WTC11 (cell line): ENCODE measurements around the gene MEGF6.
"Not testable (repeated sequence)": the region's sequence is repeated elsewhere in the genome, so short reads cannot be mapped to it uniquely, and the experiment has no call there.

ENCODE experiments used
- CREB1 ChIP-seq: sonication (generic); formaldehyde crosslinking; IDR thresholded peaks from 2 replicates; pipeline ENCODE4 v1.8.0; 2023; ENCODE audit warnings: mild to moderate bottlenecking, missing genetic modification reagents
- ESRRA ChIP-seq: sonication (generic); formaldehyde crosslinking; IDR thresholded peaks from 2 replicates; pipeline ENCODE4 v1.8.1; 2022; ENCODE audit warnings: mild to moderate bottlenecking, missing genetic modification reagents, borderline replicate concordance
- HMGXB4 ChIP-seq: sonication (generic); formaldehyde crosslinking; IDR thresholded peaks from 2 replicates; pipeline ENCODE4 v1.8.1; 2023; ENCODE audit warnings: mild to moderate bottlenecking, moderate library complexity, missing genetic modification reagents
- USF1 ChIP-seq: sonication (generic); formaldehyde crosslinking; IDR thresholded peaks from 2 replicates; pipeline ENCODE4 v1.8.0; 2022; ENCODE audit warnings: mild to moderate bottlenecking, missing genetic modification reagents
- ZNF263 ChIP-seq: sonication (generic); formaldehyde crosslinking; IDR thresholded peaks from 2 replicates; pipeline ENCODE4 v1.8.1; 2022; ENCODE audit warnings: low read depth, mild to moderate bottlenecking, moderate library complexity, missing genetic modification reagents
- TF ChIP-seq, protein P1 (sequence below): fragments of 200-600 bp; IDR thresholded peaks from 2 replicates; pipeline ENCODE4 v1.8.0; 2022; ENCODE audit warnings: antibody characterized with exemption
- TF ChIP-seq, protein P2 (sequence below): sonication (generic); formaldehyde crosslinking; conservative IDR thresholded peaks from 2 replicates; pipeline ENCODE4 v1.8.1; 2023; ENCODE audit warnings: mild to moderate bottlenecking, low read depth, missing genetic modification reagents, moderate library complexity

- TF ChIP-seq ZNF263 (CRISPR knock-in tag); CREB1; HMGXB4 (CRISPR knock-in tag); USF1 (CRISPR knock-in tag); ESRRA: not testable (repeated sequence)
- TF ChIP-seq, protein P1, sequence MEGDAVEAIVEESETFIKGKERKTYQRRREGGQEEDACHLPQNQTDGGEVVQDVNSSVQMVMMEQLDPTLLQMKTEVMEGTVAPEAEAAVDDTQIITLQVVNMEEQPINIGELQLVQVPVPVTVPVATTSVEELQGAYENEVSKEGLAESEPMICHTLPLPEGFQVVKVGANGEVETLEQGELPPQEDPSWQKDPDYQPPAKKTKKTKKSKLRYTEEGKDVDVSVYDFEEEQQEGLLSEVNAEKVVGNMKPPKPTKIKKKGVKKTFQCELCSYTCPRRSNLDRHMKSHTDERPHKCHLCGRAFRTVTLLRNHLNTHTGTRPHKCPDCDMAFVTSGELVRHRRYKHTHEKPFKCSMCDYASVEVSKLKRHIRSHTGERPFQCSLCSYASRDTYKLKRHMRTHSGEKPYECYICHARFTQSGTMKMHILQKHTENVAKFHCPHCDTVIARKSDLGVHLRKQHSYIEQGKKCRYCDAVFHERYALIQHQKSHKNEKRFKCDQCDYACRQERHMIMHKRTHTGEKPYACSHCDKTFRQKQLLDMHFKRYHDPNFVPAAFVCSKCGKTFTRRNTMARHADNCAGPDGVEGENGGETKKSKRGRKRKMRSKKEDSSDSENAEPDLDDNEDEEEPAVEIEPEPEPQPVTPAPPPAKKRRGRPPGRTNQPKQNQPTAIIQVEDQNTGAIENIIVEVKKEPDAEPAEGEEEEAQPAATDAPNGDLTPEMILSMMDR, result not testable (repeated sequence)
- TF ChIP-seq, protein P2, sequence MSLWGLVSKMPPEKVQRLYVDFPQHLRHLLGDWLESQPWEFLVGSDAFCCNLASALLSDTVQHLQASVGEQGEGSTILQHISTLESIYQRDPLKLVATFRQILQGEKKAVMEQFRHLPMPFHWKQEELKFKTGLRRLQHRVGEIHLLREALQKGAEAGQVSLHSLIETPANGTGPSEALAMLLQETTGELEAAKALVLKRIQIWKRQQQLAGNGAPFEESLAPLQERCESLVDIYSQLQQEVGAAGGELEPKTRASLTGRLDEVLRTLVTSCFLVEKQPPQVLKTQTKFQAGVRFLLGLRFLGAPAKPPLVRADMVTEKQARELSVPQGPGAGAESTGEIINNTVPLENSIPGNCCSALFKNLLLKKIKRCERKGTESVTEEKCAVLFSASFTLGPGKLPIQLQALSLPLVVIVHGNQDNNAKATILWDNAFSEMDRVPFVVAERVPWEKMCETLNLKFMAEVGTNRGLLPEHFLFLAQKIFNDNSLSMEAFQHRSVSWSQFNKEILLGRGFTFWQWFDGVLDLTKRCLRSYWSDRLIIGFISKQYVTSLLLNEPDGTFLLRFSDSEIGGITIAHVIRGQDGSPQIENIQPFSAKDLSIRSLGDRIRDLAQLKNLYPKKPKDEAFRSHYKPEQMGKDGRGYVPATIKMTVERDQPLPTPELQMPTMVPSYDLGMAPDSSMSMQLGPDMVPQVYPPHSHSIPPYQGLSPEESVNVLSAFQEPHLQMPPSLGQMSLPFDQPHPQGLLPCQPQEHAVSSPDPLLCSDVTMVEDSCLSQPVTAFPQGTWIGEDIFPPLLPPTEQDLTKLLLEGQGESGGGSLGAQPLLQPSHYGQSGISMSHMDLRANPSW (CRISPR knock-in tag), result not testable (repeated sequence)
These were observed 38.7 kb downstream of the MEGF6 start for GRCh38 chr1:3572638-3573037.
